SK-N-SH treated with all-trans-retinoic acid at 6 μM for 48 hours (cell line): ENCODE measurements around the gene GPSM1.

ENCODE experiments used
- RARB ChIP-seq: fragments of 250-450 bp; sonication (Bioruptor Pico); IDR thresholded peaks from 2 replicates; pipeline ENCODE4 v1.8.0; 2021; ENCODE audit warnings: mild to moderate bottlenecking, moderate library complexity
- ZFP30 ChIP-seq: fragments of 450-650 bp; formaldehyde crosslinking; IDR thresholded peaks from 2 replicates; pipeline ENCODE4 v1.5.0; 2022; ENCODE audit warnings: mild to moderate bottlenecking, moderate library complexity
- TF ChIP-seq, protein P1 (sequence below): fragments of 250-450 bp; sonication (Bioruptor Pico); IDR thresholded peaks from 2 replicates; pipeline ENCODE4 v1.8.0; 2021; ENCODE audit warnings: low read depth, mild to moderate bottlenecking, moderate library complexity, borderline replicate concordance
- TF ChIP-seq, protein P2 (sequence below): fragments of 250-450 bp; sonication (Bioruptor Pico); IDR thresholded peaks from 2 replicates; pipeline ENCODE4 v1.8.0; 2020; ENCODE audit warnings: mild to moderate bottlenecking, moderate library complexity, borderline replicate concordance
- TF ChIP-seq, protein P3 (sequence below): fragments of 250-450 bp; sonication (Bioruptor Pico); IDR thresholded peaks from 2 replicates; pipeline ENCODE4 v1.5.0; 2020; ENCODE audit warnings: mild to moderate bottlenecking, moderate library complexity

DNA sequence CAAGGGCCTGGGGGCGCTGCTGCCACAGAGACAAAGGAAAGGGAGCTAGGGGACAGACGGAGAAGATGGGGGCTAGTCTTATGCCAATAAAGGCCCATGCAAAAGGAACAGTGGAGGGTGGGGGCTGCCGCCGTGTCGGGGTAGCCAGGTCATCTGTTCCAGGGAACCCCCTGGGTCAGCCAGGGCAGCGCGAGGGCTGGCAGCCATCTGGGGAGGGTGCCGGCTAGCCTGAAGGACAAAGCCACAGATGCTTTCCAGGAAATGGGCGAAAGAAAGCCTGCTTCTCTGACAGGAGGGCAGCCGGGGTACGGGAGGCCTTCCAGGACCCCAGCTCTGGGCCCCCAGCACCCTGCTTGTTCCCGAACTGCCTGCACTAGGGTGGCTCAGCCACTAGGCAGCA is 47.8 kb downstream of the GPSM1 start:
- TF ChIP-seq, protein P1, sequence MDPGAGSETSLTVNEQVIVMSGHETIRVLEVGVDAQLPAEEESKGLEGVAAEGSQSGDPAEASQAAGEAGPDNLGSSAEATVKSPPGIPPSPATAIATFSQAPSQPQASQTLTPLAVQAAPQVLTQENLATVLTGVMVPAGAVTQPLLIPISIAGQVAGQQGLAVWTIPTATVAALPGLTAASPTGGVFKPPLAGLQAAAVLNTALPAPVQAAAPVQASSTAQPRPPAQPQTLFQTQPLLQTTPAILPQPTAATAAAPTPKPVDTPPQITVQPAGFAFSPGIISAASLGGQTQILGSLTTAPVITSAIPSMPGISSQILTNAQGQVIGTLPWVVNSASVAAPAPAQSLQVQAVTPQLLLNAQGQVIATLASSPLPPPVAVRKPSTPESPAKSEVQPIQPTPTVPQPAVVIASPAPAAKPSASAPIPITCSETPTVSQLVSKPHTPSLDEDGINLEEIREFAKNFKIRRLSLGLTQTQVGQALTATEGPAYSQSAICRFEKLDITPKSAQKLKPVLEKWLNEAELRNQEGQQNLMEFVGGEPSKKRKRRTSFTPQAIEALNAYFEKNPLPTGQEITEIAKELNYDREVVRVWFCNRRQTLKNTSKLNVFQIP (CRISPR knock-in tag): no peak
- TF ChIP-seq, protein P2, sequence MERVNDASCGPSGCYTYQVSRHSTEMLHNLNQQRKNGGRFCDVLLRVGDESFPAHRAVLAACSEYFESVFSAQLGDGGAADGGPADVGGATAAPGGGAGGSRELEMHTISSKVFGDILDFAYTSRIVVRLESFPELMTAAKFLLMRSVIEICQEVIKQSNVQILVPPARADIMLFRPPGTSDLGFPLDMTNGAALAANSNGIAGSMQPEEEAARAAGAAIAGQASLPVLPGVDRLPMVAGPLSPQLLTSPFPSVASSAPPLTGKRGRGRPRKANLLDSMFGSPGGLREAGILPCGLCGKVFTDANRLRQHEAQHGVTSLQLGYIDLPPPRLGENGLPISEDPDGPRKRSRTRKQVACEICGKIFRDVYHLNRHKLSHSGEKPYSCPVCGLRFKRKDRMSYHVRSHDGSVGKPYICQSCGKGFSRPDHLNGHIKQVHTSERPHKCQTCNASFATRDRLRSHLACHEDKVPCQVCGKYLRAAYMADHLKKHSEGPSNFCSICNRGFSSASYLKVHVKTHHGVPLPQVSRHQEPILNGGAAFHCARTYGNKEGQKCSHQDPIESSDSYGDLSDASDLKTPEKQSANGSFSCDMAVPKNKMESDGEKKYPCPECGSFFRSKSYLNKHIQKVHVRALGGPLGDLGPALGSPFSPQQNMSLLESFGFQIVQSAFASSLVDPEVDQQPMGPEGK (CRISPR knock-in tag): no peak
- TF ChIP-seq RARB (CRISPR knock-in tag) (no peak), ZFP30 (CRISPR knock-in tag) (no peak)
- TF ChIP-seq, protein P3, sequence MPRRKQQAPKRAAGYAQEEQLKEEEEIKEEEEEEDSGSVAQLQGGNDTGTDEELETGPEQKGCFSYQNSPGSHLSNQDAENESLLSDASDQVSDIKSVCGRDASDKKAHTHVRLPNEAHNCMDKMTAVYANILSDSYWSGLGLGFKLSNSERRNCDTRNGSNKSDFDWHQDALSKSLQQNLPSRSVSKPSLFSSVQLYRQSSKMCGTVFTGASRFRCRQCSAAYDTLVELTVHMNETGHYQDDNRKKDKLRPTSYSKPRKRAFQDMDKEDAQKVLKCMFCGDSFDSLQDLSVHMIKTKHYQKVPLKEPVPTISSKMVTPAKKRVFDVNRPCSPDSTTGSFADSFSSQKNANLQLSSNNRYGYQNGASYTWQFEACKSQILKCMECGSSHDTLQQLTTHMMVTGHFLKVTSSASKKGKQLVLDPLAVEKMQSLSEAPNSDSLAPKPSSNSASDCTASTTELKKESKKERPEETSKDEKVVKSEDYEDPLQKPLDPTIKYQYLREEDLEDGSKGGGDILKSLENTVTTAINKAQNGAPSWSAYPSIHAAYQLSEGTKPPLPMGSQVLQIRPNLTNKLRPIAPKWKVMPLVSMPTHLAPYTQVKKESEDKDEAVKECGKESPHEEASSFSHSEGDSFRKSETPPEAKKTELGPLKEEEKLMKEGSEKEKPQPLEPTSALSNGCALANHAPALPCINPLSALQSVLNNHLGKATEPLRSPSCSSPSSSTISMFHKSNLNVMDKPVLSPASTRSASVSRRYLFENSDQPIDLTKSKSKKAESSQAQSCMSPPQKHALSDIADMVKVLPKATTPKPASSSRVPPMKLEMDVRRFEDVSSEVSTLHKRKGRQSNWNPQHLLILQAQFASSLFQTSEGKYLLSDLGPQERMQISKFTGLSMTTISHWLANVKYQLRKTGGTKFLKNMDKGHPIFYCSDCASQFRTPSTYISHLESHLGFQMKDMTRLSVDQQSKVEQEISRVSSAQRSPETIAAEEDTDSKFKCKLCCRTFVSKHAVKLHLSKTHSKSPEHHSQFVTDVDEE (CRISPR knock-in tag): no peak
